ENCODE measurements around the gene BARX1. TPM values are rescaled to one million over a fixed set of nuclear protein-coding genes. Genes with fewer than 3 reads are reported as not detected.

Gene BARX1
- polyA plus RNA-seq, 1 donor from 2014 or later = not detected

DNA sequence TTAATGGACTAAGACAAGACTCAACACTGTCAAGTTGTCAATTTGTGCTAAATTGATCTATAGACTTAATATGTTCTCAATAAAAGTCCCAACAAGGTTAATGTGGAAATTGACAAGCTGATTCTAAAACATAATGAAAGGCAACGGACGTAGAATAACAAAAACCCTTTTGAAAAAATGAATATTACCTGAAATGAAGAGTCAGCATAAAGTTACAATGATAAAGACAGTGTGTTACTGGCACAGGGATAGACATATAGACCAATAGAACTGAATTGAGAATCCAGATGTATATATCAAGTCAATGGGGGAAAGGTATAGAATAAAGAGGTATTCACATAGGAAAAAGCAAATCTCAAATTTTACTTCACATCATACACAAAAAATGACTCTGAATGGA, 37.7 kb upstream of the BARX1 start:
- H3K9ac ChIP-seq (ENCODE audit: low read length) = no peak overlapping the region
- H3K4me2 ChIP-seq (ENCODE audit: low read length) = no peak overlapping the region
- no peak overlapping the region for H2AFZ ChIP-seq (ENCODE audit: low read depth, low read length)
- no peaks in the 10 kb centered on the region for H3K9me3 ChIP-seq (ENCODE audit: low read length)
- H3K36me3 ChIP-seq (ENCODE audit: insufficient read depth, low read length) = no peaks in the 10 kb centered on the region
- no peaks in the 10 kb centered on the region for H4K20me1 ChIP-seq (ENCODE audit: insufficient read depth)
- H3K27ac ChIP-seq (ENCODE audit: low read length) = no peak overlapping the region
- no peaks in the 10 kb centered on the region for H3K79me2 ChIP-seq (replicated peaks; ENCODE audit: insufficient read depth, low read length)
- TF ChIP-seq, protein P1, sequence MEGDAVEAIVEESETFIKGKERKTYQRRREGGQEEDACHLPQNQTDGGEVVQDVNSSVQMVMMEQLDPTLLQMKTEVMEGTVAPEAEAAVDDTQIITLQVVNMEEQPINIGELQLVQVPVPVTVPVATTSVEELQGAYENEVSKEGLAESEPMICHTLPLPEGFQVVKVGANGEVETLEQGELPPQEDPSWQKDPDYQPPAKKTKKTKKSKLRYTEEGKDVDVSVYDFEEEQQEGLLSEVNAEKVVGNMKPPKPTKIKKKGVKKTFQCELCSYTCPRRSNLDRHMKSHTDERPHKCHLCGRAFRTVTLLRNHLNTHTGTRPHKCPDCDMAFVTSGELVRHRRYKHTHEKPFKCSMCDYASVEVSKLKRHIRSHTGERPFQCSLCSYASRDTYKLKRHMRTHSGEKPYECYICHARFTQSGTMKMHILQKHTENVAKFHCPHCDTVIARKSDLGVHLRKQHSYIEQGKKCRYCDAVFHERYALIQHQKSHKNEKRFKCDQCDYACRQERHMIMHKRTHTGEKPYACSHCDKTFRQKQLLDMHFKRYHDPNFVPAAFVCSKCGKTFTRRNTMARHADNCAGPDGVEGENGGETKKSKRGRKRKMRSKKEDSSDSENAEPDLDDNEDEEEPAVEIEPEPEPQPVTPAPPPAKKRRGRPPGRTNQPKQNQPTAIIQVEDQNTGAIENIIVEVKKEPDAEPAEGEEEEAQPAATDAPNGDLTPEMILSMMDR (IDR thresholded peaks at IDR 0.05; ENCODE audit: poor library complexity, severe bottlenecking) = no peak
- H3K9me2 ChIP-seq (ENCODE audit: insufficient read depth, low read length) = no peaks in the 10 kb centered on the region
- H3K27me3 ChIP-seq (ENCODE audit: insufficient read depth, low read depth, low read length) = no peaks in the 10 kb centered on the region
- H3F3A ChIP-seq (ENCODE audit: insufficient read depth, low read length, poor library complexity, severe bottlenecking) = no peaks in the 10 kb centered on the region
- no peak overlapping the region for H3K4me3 ChIP-seq (ENCODE audit: low read length)

DNA sequence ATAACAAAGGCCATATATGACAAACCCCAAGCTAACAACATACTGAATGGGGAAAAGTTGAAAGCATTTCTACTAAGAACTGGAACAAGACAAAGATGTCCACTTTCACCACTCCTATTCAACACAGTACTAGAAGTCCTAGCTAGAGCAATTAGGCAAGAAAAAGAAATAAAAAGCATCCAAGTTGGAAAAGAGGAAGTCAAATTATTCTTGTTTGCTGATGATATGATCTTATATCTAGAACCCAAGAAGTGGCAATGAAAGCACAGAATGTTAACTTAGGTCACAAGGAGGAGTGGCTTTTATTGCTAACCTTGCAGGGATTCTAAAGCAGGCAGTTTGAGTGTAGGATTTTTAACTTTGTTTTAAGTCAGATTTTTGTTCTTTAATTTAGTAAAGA, 35.3 kb upstream of the BARX1 start:
- H3K4me3 ChIP-seq (ENCODE audit: low read length) = no peak overlapping the region
- H2AFZ ChIP-seq (ENCODE audit: low read depth, low read length) = no peak overlapping the region
- no peak overlapping the region for H3K4me2 ChIP-seq (ENCODE audit: low read length)
- no peaks in the 10 kb centered on the region for H3F3A ChIP-seq (ENCODE audit: insufficient read depth, low read length, poor library complexity, severe bottlenecking)
- H4K20me1 ChIP-seq (ENCODE audit: insufficient read depth) = no peaks in the 10 kb centered on the region
- no peaks in the 10 kb centered on the region for H3K27me3 ChIP-seq (ENCODE audit: insufficient read depth, low read depth, low read length)
- H3K79me2 ChIP-seq (replicated peaks; ENCODE audit: insufficient read depth, low read length) = no peaks in the 10 kb centered on the region
- H3K27ac ChIP-seq (ENCODE audit: low read length) = no peak overlapping the region
- H3K9ac ChIP-seq (ENCODE audit: low read length) = no peak overlapping the region
- H3K9me3 ChIP-seq (ENCODE audit: low read length) = no peaks in the 10 kb centered on the region
- no peaks in the 10 kb centered on the region for H3K9me2 ChIP-seq (ENCODE audit: insufficient read depth, low read length)
- no peaks in the 10 kb centered on the region for H3K36me3 ChIP-seq (ENCODE audit: insufficient read depth, low read length)
- TF ChIP-seq RAD21 (conservative IDR thresholded peaks at IDR 0.05) = no peak
- no peak for TF ChIP-seq EZH2 (IDR thresholded peaks at IDR 0.05; ENCODE audit: borderline replicate concordance, insufficient read depth, low read length, poor library complexity, severe bottlenecking)
- TF ChIP-seq, protein P2, sequence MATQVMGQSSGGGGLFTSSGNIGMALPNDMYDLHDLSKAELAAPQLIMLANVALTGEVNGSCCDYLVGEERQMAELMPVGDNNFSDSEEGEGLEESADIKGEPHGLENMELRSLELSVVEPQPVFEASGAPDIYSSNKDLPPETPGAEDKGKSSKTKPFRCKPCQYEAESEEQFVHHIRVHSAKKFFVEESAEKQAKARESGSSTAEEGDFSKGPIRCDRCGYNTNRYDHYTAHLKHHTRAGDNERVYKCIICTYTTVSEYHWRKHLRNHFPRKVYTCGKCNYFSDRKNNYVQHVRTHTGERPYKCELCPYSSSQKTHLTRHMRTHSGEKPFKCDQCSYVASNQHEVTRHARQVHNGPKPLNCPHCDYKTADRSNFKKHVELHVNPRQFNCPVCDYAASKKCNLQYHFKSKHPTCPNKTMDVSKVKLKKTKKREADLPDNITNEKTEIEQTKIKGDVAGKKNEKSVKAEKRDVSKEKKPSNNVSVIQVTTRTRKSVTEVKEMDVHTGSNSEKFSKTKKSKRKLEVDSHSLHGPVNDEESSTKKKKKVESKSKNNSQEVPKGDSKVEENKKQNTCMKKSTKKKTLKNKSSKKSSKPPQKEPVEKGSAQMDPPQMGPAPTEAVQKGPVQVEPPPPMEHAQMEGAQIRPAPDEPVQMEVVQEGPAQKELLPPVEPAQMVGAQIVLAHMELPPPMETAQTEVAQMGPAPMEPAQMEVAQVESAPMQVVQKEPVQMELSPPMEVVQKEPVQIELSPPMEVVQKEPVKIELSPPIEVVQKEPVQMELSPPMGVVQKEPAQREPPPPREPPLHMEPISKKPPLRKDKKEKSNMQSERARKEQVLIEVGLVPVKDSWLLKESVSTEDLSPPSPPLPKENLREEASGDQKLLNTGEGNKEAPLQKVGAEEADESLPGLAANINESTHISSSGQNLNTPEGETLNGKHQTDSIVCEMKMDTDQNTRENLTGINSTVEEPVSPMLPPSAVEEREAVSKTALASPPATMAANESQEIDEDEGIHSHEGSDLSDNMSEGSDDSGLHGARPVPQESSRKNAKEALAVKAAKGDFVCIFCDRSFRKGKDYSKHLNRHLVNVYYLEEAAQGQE (IDR thresholded peaks at IDR 0.05; ENCODE audit: borderline replicate concordance) = no peak
- TF ChIP-seq POLR2AphosphoS5 (IDR thresholded peaks at IDR 0.05) = no peak
- TF ChIP-seq TAF1 (IDR thresholded peaks at IDR 0.05; ENCODE audit: low read depth) = no peak
- TF ChIP-seq SMC3 (conservative IDR thresholded peaks at IDR 0.05; ENCODE audit: poor library complexity) = no peak
- no peak for TF ChIP-seq MXI1 (conservative IDR thresholded peaks at IDR 0.05; ENCODE audit: poor library complexity, severe bottlenecking)
- TF ChIP-seq, protein P1 (IDR thresholded peaks at IDR 0.05; ENCODE audit: poor library complexity, severe bottlenecking) = no peak
- TF ChIP-seq EP300 (conservative IDR thresholded peaks at IDR 0.05; ENCODE audit: poor library complexity, severe bottlenecking) = no peak

All from neural cell (in vitro differentiated cells).